MV-4-11 (cell line): Measurements from ENCODE around the gene METTL1.

ENCODE experiments used
- DNase-seq: peaks from one replicate; lab custom pipeline; 2025; lab: John Stamatoyannopoulos, UW

METTL1 gene

DNA sequence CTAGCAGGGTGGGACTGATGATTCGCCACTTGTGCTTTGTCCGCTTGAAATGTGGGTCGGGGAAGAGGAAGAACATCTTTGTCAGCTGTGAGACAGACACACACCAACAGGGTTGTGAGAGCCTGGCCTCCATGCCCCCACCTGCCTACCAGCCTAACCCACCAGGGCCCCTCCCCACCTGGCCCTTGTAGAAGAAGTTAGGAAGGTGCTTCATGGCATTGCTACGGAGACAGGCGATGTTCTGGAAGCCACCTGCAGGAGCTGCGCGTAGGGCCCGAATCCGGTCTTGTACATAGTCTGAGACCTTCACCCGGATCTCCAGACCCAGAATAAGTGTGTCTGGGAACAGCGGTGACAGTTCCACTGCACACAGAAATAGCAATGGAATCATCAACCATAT lies 2.3 kb downstream of the METTL1 start:
- DNase-seq = no peak

GRCh38 chr12:57767876-57768275 lies 4.0 kb downstream of the METTL1 start:
- DNase-seq = no peak

DNA sequence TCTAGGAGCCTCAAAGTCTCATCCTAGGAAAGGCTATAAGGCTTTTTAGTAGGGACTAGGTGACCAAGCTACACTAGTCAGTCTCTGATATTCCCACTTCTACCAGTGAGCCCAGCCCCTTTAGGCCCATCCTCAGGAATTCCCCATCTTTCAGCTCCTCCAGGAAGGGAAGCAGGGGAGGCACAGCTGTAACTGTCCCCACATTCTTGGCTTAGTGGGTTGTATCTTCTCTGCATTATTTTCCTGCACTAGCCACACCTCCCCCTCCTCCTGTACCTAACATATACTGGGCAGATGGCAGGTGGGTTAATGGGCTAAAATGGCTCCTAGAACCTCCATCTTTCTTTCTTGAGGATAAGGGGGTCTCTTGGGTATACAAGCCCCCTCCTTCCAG lies 4.6 kb downstream of the METTL1 start:
- no peak for DNase-seq

- DNase-seq = peak; percentile 19
Observed at GRCh38 chr12:57766464-57767304, 5.2 kb downstream of the METTL1 start, which contains the start of gene CYP27B1. CYP27B1 (minus strand) TSS chr12:57767078; CDS start chr12:57767041, 37 bp downstream.

DNA sequence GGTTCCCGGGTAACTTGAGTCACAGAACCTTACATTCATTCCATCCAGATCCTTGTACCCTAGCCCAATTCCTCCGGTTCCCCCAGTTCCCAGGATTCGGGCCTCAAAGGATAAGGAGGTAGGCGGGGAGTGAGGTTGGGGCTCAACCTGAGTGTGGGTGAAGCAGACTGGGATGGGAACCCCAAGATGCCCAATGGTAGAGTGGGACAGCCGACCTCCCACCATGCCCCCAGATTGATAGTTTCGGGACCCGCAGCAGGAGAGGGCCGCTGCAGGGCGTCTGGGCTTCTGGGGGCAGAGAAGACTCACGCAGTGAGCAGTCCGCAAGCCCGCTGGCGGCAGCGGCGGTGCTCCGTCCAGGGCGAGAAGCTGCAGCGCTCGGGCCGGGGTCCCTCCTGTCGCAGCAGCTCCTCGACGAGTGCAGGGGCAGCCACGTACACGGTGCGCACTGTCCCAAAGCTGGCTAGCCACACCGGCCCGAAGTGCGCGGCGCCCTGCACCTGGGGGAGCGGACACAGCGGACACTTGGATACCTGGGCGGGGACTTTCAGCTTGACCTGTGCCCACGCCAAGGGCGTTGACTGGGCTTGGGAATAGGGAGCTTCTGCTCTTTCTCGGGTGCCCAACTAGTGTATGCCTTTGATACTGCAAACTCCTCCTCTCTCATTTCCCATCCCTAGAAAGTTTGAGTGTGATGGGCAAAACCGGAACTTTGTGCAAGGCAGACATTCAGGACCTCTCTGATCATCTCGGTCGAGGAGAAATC lies 6.0 kb downstream of the METTL1 start:
- DNase-seq = no peak

DNA sequence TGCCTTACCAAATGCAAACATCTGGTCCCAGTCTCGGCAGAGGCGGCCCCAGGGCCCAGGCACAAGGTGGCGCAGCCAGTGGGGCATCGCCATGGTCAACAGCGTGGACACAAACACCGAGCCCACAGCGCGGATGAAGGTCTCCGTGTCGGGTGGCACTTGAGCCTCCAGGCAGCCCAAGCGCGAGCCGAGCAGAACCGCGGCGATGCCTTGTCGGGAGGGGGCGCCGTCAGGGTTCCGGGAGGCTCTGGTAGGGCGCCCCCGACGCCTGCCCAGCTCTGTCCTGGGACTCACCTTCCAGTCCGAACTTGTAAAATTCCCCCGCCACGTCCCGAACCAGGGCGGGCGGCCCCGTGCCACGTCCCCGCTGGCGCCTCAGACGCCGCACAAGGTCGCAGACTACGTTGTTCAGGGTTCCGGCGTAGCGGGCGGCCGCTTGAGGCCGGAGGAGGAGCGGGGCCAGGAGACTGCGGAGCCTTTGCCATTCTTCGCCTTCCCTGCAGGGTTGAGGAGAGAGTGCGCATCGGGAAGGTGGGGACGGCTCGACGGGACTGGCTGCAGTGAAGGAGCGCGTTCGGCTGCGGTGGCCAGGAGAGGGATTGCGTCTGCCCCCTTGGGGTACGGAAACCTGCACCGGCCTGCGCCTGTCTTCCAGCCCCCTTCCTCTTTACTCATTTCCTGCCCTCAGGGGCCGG lies 6.8 kb downstream of the METTL1 start:
- no peak for DNase-seq

DNA sequence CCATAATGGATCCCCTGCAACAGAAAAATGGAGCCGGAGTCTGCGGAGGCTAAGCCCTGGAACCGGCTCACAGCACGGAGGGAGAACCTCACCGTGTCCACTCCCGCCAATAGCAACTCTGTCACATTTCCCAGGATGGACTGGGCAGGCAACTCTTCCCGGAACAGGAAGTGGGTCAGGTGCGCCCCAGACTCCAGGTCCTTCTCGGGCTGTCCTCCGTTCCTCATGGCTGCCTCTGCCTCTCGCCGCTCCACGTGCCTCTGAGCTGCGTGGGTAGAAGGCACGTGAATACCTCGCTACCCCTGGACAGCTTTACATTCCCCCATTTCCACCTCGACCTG lies 7.3 kb downstream of the METTL1 start:
- no peak for DNase-seq

DNA sequence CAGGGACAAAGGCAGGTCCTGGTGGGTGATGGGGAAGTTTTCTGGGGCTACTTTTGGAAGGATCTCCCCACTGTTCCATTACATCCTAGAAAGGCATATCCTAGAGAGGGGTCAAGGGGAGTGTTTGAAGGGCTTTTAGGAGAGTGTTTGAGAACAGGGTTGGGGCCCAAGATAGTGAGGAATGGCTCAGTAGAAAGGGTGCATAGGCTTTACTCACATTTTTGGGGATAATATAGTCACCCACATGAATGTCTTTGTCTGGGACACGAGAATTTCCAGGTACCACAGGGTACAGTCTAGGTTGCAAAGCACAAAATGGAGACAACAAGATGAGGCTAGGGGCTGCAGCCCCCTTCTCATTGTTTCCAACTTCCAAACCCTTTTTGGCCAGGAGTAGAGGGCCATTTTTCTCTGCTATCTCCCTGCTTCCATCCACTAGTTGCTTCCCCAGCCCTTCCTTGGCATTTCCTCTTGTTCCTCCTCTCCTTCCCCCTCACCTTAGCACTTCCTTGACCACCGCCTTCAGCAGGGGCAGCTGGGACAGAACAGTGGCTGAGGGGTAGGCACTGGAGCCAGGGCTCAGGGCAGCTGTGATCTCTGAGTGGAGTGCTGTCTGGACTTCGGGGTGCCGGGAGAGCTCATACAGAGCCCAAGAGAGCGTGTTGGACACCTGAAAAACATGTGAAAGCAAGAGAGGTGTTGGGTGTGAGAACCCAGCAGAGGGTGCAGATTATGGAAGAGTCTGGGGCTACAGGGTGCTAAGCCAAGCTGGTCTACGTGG lies 7.8 kb downstream of the METTL1 start:
- no peak for DNase-seq

DNA sequence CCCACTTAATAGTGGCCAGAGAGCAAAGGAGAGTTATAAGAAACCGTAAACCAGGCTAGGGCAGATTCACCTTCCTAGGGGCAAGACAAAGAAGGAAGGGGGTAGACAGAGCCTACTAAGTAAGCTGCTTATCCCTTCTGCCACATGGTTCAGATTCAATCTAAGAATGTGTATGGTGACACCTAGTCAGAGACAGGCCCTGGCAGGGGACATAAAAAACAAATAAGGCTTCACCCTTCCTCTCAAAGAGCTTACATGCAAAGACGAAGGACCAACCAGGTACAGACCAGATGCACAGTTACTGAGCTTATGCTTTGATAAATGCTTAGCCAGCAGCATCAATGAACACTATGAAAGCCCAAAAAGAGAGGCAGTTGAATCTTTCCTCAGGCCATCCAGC lies 9.4 kb downstream of the METTL1 start:
- DNase-seq = no peak

GRCh38 chr12:57761391-57761998 lies 10.4 kb downstream of the METTL1 start:
- DNase-seq = no peak

DNA sequence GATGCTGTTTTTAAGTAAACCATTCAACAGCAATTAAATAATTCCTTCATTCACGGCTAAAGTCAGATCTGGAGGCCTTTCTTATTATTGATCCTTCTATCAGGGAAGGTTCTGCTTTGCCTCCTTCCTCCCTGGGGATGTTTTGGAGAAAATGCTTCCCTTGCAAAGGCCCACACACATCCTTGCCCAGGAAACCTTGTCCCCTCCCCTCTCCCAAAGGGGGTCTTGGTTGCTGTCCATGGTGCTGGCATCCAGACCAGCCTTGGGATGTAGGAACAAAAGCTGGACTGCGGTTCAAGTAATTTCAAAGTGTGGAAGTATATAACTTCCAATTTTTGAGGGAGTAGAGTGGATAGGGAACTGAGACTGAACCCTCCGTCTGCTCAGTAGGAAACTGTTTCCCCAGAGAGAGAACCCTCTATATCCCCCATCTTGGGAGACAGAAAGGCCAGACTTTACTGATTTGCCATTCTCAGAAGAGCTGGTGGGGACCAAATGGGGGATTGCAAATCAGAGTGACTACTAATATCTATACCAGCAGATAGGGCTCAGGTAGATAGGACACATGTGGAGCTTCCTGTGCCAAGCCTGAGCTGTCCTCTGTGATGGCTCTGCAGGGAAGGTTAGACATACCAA lies 11.4 kb downstream of the METTL1 start:
- no peak for DNase-seq

- no peak for DNase-seq
Observed at GRCh38 chr12:57759360-57759980, 12.4 kb downstream of the METTL1 start.

- no peak for DNase-seq
Observed at GRCh38 chr12:57758552-57759359, 13.1 kb downstream of the METTL1 start.

- DNase-seq = no peak
Observed at GRCh38 chr12:57757771-57758170, 14.1 kb downstream of the METTL1 start.

GRCh38 chr12:57756406-57757341 lies 15.2 kb downstream of the METTL1 start:
- DNase-seq = peak; percentile 53

DNA sequence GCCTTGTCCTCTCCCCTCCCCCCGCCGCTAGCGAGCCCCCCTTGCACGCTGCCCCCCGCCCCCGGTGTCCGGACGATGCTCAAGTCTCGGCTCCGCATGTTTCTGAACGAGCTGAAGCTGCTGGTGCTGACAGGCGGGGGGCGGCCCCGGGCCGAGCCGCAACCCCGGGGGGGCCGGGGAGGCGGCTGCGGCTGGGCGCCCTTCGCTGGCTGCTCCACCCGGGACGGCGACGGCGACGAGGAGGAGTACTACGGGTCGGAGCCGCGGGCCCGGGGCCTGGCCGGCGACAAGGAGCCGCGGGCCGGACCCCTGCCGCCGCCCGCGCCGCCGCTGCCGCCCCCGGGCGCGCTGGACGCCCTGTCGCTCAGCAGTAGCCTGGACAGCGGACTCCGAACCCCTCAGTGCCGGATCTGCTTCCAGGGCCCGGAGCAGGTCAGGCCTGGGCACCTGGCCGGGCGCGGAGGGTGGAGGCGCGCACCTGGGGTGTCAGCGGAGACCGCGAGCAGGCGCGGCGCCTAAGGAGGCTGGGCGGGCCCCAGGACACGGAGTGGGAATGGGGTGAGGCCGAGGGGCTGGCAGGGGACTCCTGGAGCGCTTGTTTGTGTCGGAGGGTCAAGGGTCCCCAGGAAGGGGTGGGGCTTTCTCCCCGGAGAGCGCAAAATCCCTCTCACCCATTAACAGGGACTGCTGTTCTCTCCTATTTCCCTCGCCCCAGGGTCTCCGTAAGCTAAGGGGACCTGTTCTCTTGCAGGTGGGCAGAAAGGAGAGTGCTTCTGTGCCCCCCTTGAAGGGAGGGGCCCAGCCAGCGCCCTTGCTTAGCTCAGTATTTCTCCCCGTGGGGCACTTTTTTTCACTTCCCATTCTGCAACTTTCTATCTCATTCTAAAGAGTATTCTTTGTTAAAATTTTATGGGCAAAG lies 16.2 kb downstream of the METTL1 start:
- DNase-seq = peak; percentile 53

DNA sequence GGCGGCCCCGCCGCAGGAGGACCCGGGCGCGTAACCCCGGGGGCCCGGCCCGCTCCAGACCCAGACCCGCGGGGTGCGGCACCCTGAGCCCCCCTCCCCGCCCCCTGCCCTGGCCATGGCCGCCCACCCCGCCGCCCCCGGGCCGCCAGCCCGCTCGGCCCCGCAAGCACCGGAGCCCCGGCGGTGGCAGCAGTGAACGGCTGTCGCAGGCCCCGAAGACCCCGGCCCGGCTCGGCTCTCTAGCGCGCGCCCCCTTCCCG lies 16.8 kb downstream of the METTL1 start:
- no peak for DNase-seq
